GM18517 (cell line): ENCODE results near the gene NUDT8.
"Not testable (repeated sequence)": the region's sequence is repeated elsewhere in the genome, so short reads cannot be mapped to it uniquely, and the experiment has no call there.

Experiments
- ATAC-seq: cut with Tn5 transposase; IDR thresholded peaks from one replicate; pipeline ENCODE4 v1.9.1; 2021; ENCODE audit warnings: mild to moderate bottlenecking, moderate library complexity; ENCODE audit not compliant: unreplicated experiment

NUDT8 gene

DNA sequence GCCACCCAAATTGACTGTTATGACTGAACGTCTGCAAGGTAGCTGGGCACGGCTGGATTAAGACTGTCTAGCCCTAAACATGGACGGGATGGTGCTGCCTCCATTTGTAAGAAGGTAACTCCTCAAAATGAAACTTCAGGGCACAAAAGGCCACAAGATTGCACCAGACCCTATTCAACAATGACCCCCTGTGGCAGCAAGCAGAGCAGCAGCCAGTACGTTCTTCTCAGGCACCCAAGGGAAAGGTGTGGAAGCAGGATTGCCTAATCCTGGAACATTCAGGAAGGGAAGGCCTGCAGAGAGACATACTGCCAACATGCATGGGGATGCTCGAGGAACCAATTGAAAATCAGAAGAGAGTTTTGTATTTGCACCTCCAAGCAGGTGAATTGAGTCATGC, 14.3 kb upstream of the NUDT8 start:
- ATAC-seq = no peak

GRCh38 chr11:67642173-67643120, 12.7 kb upstream of the NUDT8 start:
- ATAC-seq = no peak

GRCh38 chr11:67641338-67642172, 11.8 kb upstream of the NUDT8 start:
- ATAC-seq = no peak

DNA sequence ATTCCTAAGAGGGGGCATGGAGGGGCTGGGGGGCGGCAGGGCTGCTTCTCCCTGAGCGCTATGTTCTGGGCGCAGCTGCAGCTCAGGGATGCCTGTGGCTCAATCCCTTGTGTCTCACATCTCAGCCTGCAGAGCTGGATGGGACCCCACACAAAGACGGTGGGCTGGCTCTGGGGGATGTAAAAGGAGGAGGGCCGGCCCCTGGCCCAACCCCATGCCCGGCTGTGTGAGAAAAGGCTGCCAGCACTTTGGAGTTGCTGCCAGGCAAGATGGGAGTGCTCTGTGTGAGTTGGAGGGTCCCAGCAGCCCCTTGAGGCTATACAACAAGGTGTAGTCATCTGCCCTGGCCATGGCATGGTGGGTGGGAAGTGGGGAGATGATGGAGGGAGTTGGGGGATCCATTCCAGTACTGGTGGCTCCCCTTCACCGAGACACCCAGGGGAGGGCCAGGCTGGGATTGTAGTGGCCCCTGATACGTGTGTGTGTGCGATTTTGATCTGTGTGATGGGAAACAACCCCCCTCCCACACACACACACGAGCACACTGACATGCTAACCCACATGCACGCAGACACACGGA, 11.1 kb upstream of the NUDT8 start:
- ATAC-seq = no peak

GRCh38 chr11:67640021-67640757, 10.5 kb upstream of the NUDT8 start:
- ATAC-seq = no peak

GRCh38 chr11:67639438-67639859, 9.7 kb upstream of the NUDT8 start, which contains the start of gene TBX10:
Gene TBX10, minus strand, starts transcription at chr11:67639763. Its CDS starts 291 bp downstream, at chr11:67639472.
- ATAC-seq = no peak

DNA sequence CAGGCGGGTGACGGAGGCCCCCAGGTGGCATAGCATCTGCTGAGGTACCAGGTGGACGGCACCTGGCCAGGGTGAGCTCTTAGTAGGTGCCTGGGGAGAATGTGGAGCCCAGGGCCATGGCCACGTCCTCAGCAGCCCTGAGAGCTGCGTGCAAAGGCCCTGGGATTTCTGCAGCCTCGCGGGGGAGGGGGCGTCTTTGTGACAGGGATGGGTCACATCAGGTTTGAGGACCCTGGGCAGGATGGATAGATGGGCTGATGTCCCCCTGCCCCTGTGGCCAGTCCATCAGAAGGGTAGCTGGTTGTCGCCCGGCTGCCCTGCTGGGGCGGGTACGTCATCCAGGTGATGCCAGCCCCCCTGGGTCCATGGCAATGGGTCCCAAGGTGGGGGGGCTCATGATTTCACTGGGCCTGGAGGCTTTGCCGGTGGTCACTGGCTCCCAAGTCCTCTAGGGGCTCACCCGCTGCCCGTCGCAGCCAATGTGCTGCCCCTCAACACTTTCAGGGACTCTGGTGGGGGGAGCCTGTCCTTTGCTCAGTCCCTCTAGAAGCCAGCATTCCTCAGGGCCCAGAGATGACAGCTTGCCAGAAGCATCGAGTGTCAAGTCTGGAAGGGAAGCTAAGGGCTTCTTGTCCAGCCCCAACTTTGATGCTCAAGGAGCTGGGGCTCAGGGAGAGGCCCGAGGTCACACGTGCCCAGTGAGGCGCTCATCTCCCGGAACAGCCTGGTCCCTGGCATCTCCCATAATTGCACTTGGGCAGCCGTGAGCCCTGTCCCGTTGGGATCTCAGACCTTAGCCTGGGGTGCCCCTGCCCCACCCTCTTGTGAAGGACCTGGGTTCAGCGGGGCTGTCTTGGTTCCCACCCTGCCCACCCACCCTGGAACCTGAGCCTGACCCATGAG, 9.0 kb upstream of the NUDT8 start:
- no peak for ATAC-seq

DNA sequence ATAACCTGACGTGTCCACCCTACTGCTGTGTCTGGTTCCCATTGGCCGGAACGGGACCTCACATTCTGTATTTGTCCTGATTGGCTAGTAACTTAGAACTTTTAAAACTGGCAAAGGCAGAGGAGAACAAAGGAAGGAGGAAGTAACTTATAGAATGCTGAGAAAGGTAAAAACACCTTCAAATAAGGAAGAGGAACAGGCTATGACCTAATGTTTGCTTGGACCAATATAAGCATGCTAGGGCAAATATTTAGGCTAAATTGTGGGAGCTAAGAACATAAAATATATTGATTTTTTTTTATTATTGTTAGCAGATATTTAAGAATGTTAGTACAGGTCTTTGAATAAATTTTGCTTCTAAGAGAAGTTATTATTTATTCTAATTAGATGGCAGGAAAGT, 7.7 kb upstream of the NUDT8 start:
- ATAC-seq = not testable (repeated sequence)

GRCh38 chr11:67636962-67637361, 7.2 kb upstream of the NUDT8 start:
- no peak for ATAC-seq

DNA sequence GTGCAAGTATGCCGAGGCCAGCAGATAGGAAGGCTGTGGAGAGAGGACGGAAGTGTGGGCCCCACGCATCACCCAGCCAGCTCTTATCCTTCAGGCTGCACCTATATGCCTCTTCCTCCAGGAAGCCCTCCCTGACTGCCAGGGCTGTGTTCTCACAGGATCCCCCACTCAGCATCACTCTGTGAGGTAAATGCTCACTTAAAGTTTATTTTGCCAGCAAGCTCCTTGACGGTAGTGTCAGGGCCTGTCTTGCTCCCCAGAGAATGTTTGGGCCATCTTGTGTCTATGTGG, 5.4 kb upstream of the NUDT8 start:
- no peak for ATAC-seq

- no peak for ATAC-seq
Measured at GRCh38 chr11:67634366-67635230, 4.9 kb upstream of the NUDT8 start.

- ATAC-seq = no peak
Measured at GRCh38 chr11:67633758-67634365, 4.1 kb upstream of the NUDT8 start.

DNA sequence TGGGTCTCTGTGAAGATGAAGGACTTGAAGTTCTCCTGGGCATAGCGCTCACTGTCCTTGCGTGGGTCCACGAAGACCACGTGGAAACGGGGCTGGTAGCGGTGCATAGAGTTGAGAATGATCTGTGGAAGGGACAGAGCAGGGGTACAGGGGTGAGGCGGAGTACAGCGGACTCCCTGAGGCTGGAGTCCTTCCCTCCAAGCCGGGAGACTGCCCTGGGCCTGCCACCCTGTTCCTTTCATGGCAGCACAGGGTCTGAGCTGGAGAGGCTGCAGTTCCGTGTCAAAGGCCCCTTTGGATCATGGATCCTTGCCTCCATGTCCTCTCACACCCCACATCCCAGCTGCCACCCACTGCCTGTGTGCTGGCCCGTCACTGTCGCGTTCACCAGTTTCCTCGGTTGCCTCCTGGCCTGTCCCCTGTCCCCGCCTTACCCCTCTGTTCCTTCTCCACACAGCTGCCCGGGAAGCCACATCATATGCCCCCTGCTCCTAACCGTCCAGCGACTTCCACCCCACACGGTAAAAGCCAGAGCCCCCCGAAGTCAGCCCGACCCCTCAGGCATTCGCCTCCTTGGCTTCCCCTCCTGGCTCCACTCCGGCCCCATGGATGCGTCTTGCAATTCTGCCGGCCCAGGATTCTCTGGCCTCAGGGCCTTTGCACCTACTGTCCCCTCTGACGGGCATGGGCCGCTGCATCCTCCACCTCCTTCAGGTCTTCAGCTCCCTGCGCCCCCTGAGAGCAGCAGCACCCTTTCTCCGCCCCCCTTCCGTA, 3.4 kb upstream of the NUDT8 start:
- no peak for ATAC-seq

DNA sequence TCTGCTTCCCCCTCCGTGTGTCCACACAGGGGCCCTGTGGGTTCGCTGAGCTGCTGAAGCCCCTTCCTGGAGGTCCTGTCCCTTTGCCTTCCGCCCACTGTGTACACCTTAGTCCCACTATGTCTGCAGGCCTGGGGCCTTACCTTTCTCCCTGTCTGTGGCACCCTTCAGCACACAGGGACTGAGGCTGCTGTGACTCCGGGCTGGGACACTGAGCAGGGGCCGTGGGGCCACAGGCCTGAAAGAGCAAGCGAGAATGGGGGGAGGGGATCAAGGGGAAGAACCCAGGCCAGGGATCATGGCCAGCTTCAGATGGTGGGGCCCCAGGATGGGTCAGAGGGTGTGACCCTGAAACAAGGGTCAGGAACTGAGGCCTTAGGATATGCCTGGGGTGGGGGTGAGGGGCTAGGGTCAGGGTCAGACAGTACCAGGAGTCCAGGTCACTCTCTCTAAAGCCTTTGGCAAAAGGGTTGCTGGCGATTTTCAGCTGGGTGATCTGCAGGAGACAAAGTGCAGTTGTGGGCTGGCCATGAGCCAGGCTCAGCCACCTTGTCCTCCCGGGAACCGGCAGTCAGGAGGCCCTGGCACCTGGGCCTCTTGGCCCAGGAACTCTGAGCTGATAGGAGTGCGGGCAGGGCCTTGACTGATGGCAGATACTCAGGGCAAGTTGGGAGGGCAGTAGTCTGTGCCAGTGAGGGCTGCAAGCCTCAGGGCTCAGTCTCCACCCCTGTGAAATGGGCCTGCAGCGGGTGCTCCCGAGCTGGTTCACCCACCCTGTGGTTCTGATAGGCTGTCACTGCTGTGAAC, 2.6 kb upstream of the NUDT8 start:
- no peak for ATAC-seq

GRCh38 chr11:67631853-67632174, 2.1 kb upstream of the NUDT8 start:
- no peak for ATAC-seq

GRCh38 chr11:67631411-67631810, 1.7 kb upstream of the NUDT8 start:
- ATAC-seq = no peak

DNA sequence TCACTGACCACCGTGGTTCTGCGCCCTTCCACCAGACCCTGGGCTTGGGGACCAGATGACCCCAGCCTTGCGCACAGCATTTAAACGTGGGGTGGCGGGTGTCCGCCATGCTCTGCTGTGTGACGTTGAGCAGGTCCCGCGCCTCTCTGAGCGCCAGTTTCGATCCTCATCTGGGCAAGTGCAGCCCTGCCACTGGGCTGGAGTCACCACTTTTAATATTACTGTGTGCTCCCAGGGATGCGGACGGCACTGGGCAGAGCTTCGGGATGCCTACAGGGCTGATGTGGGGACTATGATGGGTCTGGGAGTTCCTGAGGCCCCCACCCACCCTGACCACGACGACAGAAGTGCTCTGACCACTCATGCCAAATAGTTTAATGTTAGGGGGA, 1.2 kb upstream of the NUDT8 start:
- no peak for ATAC-seq
